Germinal center (tissue), 1 donor: ENCODE data around the gene PALLD.
"Not testable (repeated sequence)": the region's sequence is repeated elsewhere in the genome, so short reads cannot be mapped to it uniquely, and the experiment has no call there.

ENCODE experiments used
- DNase-seq: peaks from one replicate; pipeline ENCODE4 v3.0.0; 2012; ENCODE audit warnings: mixed read lengths, low spot score

PALLD gene

DNA sequence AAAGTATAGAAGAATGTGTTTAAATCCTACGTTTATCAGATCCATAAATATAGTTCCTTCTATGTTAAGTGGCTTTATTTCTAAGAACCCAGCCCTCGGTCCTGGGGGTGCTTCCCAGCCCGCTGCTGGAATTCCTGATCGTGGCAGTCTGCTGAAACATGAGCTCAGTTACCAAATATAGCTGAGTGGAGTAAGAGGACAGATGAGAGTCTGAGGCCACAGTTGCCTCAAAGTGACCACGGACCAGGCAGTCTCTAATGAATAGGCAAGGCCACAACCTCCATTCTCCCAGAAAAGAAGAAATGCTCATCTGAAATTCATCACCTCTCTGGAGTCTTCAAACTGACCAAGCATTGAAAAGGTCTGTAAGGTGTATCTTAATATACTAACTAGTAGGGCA, at the start of gene PALLD:
Gene PALLD, plus strand, starts transcription at position 219 of the 400 bp plus-strand sequence.
- DNase-seq = no peak

DNA sequence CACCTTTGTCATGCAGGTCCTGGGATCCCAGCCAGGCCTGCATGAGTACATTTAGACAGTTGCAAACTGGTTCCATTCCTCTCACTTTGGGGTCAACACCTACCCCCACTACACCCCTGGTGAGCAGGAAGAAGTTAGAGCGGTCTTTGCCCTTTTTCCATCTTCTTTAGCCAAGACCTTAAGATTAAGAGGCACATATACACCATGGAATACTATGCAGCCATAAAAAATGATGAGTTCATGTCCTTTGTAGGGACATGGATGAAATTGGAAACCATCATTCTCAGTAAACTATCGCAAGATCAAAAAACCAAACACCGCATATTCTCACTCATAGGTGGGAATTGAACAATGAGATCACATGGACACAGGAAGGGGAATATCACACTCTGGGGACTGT, 47.8 kb upstream of the PALLD start:
- not testable (repeated sequence) for DNase-seq

DNA sequence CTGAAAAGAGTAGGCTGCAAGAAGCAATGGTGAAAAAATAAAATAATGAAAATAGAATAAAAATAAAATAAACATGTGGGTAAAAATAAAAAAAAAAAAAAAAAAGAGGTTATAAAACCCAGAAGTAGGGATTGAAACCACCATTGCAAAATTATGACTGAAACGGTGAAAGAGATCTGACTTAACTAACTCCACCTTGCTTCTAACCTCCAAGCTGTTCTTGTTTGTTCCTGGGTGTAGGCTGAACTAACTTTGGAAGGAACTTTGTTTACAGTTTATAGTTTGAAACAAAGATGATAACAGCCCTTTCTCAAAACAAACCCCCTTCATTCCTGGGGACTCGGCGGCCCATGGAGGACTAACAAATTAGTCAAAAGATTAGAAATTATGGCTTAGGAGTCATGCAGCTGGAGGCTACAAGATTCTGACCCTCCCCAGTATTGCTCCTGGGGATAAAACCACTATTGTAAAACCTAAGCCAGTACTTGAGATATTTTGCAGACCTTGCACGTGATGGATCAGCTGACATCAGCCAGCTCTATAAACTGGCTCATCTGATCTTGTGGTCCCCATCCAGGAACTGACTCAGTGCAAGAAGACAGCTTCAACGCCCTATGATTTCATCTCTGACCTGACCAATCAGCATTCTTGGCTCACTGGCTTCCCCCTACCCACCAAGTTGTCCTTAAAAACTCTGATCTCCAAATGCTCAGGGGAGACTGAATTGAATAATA, 47.0 kb upstream of the PALLD start:
- no peak for DNase-seq

GRCh38 chr4:168451331-168451730, 45.5 kb upstream of the PALLD start:
- no peak for DNase-seq

- DNase-seq = no peak
Observed at GRCh38 chr4:168451744-168452390, 45.0 kb upstream of the PALLD start.

DNA sequence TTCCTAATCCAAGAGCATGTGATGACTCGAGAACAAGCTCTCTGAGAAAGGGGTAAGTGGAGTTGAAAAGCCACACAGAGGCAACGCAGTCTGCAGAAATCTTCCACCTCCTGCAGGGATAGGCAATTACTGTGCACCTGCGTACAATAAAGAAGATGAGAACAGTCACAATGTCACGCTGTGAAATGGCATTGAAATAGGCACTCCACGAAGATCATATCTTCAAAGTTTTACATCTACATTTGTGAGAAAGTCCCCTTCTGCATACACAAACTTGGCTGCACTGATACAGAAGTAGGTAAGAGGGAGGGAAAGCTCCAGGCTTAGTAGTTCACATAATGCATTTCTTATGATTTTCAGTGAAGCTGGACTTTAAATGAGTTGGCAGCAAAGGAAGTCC, 43.7 kb upstream of the PALLD start:
- no peak for DNase-seq

DNA sequence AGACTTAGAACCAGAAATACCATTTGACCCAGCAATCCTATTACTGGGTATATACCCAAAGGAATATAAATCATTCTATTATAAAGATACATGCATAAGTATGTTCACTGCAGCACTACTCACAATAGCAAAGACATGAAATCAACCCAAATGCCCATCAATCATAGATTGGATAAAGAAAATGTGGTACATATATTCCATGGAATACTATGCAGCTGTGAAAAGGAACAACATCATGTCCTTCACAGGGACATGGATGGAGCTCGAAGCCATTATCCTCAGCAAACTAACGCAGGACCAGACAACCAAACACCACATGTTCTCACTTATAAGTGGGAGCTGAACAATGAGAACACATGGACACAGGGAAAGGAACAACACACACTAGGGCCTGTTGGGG, 38.6 kb upstream of the PALLD start:
- not testable (repeated sequence) for DNase-seq

DNA sequence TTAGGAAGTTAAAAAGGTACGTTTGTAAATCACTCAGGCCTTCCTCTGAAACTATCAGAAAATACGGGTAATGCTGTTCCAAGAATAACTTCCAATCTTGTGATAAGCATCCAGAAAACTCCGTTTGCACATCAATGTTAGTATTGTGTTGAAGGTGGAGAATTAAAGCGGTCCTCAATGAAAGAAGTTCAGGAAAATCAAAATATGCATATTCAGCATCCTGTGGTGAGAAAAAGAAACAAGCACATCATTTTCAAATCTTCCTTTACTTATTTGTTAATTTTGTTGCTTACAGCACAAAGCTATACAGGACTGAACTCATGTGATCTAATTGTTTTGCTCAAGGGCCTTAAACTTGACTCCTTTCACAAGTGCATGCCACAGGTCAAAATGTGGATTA, 35.0 kb upstream of the PALLD start:
- DNase-seq = no peak

DNA sequence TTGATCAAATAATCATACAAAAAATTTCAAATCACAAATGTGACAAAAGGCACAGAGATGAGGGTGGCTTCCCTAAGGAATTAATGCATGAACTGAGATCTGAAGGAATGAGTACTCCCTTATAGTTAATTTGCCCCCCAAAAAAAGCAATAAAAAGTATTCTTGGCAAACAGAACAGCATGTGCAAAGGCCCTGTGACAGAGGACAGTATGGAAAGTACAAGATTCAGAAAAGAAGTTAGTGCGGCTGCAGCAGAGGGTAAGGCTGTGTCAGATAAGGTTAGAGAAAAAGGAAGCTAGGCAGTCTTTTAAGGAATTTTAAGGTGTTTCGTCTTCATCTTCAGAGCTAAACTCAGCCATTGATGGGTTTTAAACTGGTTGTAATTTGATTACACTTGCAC, 23.9 kb upstream of the PALLD start:
- DNase-seq = no peak

GRCh38 chr4:168474660-168475320, 22.1 kb upstream of the PALLD start:
- DNase-seq = no peak

- DNase-seq = no peak
Observed at GRCh38 chr4:168475745-168476144, 21.1 kb upstream of the PALLD start.

DNA sequence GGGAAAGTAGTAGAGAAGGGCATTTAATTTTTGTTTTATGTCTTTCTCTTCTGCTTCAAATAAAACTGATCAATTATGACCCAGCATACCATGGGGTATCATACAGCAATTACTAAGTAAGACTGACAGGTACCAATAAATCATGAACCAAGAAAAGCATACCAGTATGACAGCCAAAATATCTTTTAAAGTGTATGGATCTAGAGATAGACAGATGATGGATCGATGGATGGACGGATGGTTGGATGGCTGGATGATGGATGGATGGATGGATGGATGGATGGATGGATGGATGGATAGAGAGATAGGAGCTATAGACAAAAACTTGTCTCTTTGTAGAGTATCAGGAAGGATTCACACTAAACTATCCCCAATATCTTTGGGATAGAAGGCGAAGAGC, 18.0 kb upstream of the PALLD start:
- DNase-seq = no peak

DNA sequence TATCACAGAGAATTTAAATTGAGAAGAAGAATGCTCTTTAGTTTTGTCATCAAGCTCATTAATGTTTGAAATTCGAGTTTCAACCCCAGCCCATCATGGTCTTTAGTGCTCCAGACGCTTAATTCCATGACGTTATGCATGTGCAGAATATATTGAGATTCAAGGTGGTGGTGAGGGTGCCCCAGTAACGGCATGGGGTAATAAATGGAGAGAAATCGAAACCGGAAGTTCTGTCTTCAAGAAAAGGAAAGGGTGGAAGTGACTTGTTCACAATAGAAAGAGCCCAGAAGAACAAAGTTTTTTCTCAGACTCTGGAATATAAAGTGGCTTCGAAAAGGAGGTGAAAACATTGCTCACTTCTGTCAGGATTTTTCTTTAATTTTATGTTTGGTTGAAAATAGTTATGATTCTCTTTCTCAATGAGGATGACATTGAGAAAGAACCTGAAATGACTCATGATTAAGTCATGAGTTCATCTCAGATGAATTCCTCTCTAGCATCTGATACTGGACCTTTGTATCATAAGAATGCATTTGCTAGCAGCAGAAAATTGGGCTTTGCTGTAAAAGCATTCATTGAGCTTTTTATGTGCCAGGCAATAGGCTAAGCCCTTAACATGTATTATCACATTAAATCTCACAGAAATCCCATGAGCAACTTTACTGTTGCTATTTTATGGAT, 15.8 kb upstream of the PALLD start:
- peak; percentile 51 for DNase-seq

DNA sequence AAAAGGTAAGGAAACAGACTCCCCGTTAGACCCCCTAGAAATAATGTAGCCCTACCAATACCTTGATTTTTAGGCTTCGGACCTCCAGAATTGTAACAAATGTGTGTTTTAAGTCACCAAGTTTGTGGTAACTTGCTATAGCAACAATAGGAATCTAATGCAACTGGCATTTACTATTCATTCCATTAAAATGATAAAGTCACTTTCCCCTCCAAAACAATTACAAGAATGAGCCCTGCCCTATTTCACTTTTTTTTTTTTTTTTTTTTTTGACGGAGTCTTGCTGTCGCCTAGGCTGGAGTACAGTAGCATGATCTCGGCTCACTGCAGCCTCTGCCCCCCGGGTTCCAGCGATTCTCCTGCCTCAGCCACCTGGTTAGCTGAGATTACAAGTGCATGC, 13.0 kb upstream of the PALLD start:
- no peak for DNase-seq

DNA sequence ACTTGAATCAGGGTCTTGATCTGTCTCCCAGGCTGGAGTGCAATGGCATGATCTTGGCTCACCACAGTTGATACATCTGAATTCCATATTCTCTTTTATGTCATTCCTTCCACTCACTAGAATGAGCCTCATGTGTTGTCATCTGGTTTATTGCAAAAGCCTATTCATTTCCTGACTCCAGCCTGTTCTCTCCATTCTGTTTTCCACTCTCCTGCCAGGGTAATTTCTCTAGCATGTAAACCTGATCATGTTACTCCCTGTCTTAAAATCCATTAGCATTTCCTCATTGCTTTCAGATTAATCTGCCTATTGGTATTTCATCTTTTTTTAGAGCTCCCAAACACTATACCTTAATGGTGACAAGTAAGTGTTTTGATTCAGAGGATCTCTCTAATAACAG, 12.2 kb upstream of the PALLD start:
- DNase-seq = no peak

DNA sequence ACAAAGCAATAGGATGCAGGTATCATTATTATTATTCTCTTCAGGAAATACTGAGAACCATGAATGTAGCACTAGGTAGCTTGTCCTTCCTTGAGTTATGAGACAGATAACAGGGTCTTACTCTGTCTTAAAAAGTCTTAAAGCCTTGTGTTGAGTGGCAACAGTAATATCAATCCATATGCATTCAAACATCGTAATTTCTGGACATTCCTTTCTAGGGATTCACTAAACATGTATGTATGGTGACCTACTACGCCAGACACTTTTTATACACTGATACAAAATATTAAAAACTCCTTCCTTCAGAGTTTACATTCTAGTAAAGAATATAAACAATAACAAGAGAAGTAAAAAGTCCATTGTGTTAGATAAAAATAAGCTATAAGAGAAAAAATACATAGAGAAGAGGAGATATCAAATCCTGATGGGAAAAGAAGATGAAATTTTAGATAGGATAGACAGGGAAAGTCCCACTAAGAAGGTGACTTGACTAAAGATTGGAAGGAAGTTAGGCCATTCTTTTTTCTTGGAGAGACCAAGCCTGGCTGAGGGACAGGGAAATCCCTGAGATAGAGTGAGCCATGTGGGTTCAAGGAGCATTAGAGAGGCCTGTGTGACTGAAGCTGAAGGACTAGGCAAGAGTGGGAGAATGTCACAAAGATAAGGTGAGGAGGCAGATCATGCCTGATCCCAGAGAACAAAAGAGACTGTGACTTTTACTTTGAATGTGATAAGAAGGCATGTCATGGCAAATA, 11.5 kb upstream of the PALLD start:
- DNase-seq = no peak

DNA sequence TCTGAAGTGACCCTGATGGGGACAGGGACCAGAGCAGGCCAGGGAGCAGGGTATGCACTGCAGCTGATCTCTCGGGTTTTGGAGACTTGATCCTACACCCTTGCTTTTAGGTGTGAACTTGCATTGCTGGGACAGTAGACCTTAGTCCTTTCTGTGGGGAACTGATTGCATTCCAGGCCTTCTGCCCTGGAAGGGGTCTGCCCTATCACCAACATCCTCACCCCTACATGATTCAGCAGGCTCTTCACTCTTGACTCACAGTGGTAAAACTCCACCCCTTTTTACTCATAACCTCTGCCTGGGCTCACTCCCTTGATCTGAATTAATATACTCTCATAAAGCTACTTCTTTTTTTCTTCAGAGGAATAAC, 10.0 kb upstream of the PALLD start:
- DNase-seq = no peak

DNA sequence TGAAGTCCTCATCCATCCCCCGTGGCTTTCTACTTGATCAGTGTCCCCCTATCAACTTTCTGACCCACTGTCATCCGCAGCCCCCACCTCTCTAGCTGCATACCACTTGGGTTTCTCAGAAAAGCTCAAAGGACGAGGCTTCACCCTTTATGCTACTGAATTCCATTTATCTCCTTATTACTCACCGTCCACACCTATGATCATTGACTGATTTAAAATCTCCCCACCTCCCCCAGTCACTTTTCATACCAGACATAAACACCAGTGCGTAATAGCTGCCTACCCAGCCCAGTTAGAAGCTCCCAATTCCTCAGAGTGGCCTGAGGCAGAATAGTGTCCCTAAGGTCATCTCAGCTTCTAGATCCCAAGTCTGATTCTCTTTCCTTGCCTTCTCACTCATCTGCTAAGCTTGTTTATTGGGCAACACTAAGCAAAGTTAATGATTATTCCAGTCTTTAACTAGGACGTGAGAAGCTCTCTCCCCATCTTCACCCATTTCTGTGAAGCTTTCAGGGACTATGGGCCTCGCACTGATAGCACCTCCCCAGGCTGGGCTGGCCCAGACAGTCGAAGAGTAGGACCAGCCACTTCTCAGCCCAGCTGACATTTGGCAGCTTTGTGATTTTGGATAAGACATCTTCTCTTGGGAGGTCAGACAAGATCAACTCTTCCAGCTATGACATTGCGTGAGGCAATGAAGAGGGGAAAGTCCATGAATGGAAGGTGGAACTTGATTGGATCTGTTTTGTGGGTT, 9.4 kb upstream of the PALLD start:
- DNase-seq = no peak

GRCh38 chr4:168488869-168489274, 8.0 kb upstream of the PALLD start:
- no peak for DNase-seq

- DNase-seq = no peak
Observed at GRCh38 chr4:168489616-168490015, 7.2 kb upstream of the PALLD start.

- no peak for DNase-seq
Observed at GRCh38 chr4:168490711-168491110, 6.1 kb upstream of the PALLD start.
